HepG2 (cell line): ENCODE measurements around the gene BICDL2. TPM values are rescaled to one million over a fixed set of nuclear protein-coding genes. Genes with fewer than 3 reads are reported as not detected.

Experiments
- ATF1 ChIP-seq: IDR thresholded peaks from 2 replicates; pipeline ENCODE4 v1.6.1; 2016; ENCODE audit warnings: mild to moderate bottlenecking, control low read depth
- BRF2 ChIP-seq: sonication (generic); formaldehyde crosslinking; IDR thresholded peaks from 2 replicates; pipeline ENCODE4 v1.8.1; 2022; ENCODE audit warnings: mild to moderate bottlenecking, missing genetic modification reagents
- DMTF1 ChIP-seq: sonication (generic); formaldehyde crosslinking; IDR thresholded peaks from 2 replicates; pipeline ENCODE4 v1.4.0; 2020; ENCODE audit warnings: mild to moderate bottlenecking, missing genetic modification reagents
- DNMT3B ChIP-seq: conservative IDR thresholded peaks from 2 replicates; pipeline ENCODE4 v1.6.1; 2016; ENCODE audit warnings: missing biosample characterization, control low read depth
- DR1 ChIP-seq: sonication (generic); formaldehyde crosslinking; IDR thresholded peaks from 2 replicates; pipeline ENCODE4 v1.8.0; 2021; ENCODE audit warnings: mild to moderate bottlenecking, missing genetic modification reagents, inconsistent platforms
- HMG20A ChIP-seq: IDR thresholded peaks from 2 replicates; pipeline ENCODE4 v1.6.1; 2016; ENCODE audit warnings: borderline replicate concordance
- HMG20B ChIP-seq: conservative IDR thresholded peaks from 2 replicates; pipeline ENCODE4 v1.6.1; 2016; ENCODE audit warnings: missing genetic modification reagents, missing compliant biosample characterization
- IKZF4 ChIP-seq: sonication (generic); formaldehyde crosslinking; IDR thresholded peaks from 2 replicates; pipeline ENCODE4 v1.5.1; 2020; ENCODE audit warnings: borderline replicate concordance, mild to moderate bottlenecking, low read depth, missing genetic modification reagents; ENCODE audit errors: not compliant biosample characterization
- PAF1 ChIP-seq: IDR thresholded peaks from 2 replicates; pipeline ENCODE4 v1.6.1; 2016; ENCODE audit warnings: missing genetic modification reagents, missing compliant biosample characterization
- RAD51 ChIP-seq: fragments of 450-650 bp; IDR thresholded peaks from 2 replicates; pipeline ENCODE4 v1.6.1; 2016; ENCODE audit warnings: borderline replicate concordance
- RBM22 ChIP-seq: fragments of 200-400 bp; formaldehyde crosslinking; optimal IDR thresholded peaks from 2 replicates; pipeline ENCODE3; 2017; ENCODE audit warnings: mild to moderate bottlenecking, low read length, moderate library complexity
- SIN3B ChIP-seq: fragments of 150-350 bp; IDR thresholded peaks from 2 replicates; pipeline ENCODE4 v1.6.1; 2014; ENCODE audit warnings: low read length
- TARDBP ChIP-seq: sonication (generic); formaldehyde crosslinking; IDR thresholded peaks from 2 replicates; pipeline ENCODE4 v1.8.0; 2022; ENCODE audit warnings: mild to moderate bottlenecking, missing genetic modification reagents
- TERF1 ChIP-seq: sonication (generic); formaldehyde crosslinking; IDR thresholded peaks from 2 replicates; pipeline ENCODE4 v1.8.0; 2022; ENCODE audit warnings: mild to moderate bottlenecking, missing genetic modification reagents, moderate library complexity
- TFE3 ChIP-seq: IDR thresholded peaks from 2 replicates; pipeline ENCODE4 v1.6.1; 2016
- ZGPAT ChIP-seq: IDR thresholded peaks from 2 replicates; pipeline ENCODE4 v1.6.1; 2016; ENCODE audit warnings: mild to moderate bottlenecking
- ZNF10 ChIP-seq: sonication (generic); formaldehyde crosslinking; IDR thresholded peaks from 2 replicates; pipeline ENCODE4 v1.4.0; 2020; ENCODE audit warnings: mild to moderate bottlenecking, low read depth, missing genetic modification reagents, borderline replicate concordance
- ZNF224 ChIP-seq: sonication (generic); formaldehyde crosslinking; IDR thresholded peaks from 2 replicates; pipeline ENCODE4 v1.5.0; 2020; ENCODE audit warnings: mild to moderate bottlenecking, missing genetic modification reagents
- ZNF367 ChIP-seq: sonication (generic); formaldehyde crosslinking; IDR thresholded peaks from 2 replicates; pipeline ENCODE4 v1.4.0; 2020; ENCODE audit warnings: missing genetic modification reagents, borderline replicate concordance
- ZNF672 ChIP-seq: sonication (generic); formaldehyde crosslinking; IDR thresholded peaks from 2 replicates; pipeline ENCODE4 v1.8.1; 2022; ENCODE audit warnings: missing genetic modification reagents
- ZNF749 ChIP-seq: sonication (generic); formaldehyde crosslinking; IDR thresholded peaks from 2 replicates; pipeline ENCODE4 v1.8.0; 2022; ENCODE audit warnings: mild to moderate bottlenecking, missing genetic modification reagents, moderate library complexity, borderline replicate concordance
- ZNF773 ChIP-seq: sonication (generic); formaldehyde crosslinking; IDR thresholded peaks from 2 replicates; pipeline ENCODE4 v1.4.0; 2020; ENCODE audit warnings: missing genetic modification reagents, borderline replicate concordance
- ZSCAN20 ChIP-seq: sonication (generic); formaldehyde crosslinking; IDR thresholded peaks from 2 replicates; pipeline ENCODE4 v1.4.0; 2020; ENCODE audit warnings: missing genetic modification reagents, mild to moderate bottlenecking, borderline replicate concordance
- polyA plus RNA-seq, 8 experiments: library from polyadenylated mRNA; depleted of rRNA in 3 of 8; stranded (reverse) in 7 of 8; unstranded in 1 of 8; fragments of >200 nt; fragmentation: Illumina TruSeq in 4 of 8; extraction: Trizol in 4 of 8; gene quantifications; 2 replicates each; pipeline versions ENCODE4 v1.2.1 to v1.2.3, GENCODE V29; 2011 to 2016; ENCODE audit warnings: low read depth in 4 of 8, missing spikeins in 1 of 8, mixed read lengths in 1 of 8; ENCODE audit not compliant: insufficient read depth in 1 of 8
- total RNA-seq, 5 experiments: library from RNA; depleted of rRNA; stranded (reverse); fragments of >200 nt; fragmentation: Illumina TruSeq; extraction: Trizol; gene quantifications; 2 replicates each; pipeline ENCODE4 v1.2.3, GENCODE V29; 2016; ENCODE audit warnings: low read depth in 1 of 5

The BICDL2 gene
- total and polyA plus RNA-seq, 2 of the 13 experiments (the other 11 are each of a cell fraction or from before 2014, with no cell fraction given): 0.12 TPM; not detected in 1

- TF ChIP-seq SIN3B (no peak), TFE3 (CRISPR knock-in tag) (no peak), HMG20A (CRISPR knock-in tag) (no peak), ZNF773 (CRISPR knock-in tag) (peak; percentile 37; the same call in 1 of the 2 replicates), ZSCAN20 (CRISPR knock-in tag) (0 out of 2 replicates have a peak, but pooled peaks have one; percentile 50), HMG20B (CRISPR knock-in tag) (no peak), PAF1 (CRISPR knock-in tag) (no peak), ZNF367 (CRISPR knock-in tag) (no peak), RBM22 (no peak), ATF1 (CRISPR knock-in tag) (no peak), BRF2 (CRISPR knock-in tag) (no peak), TARDBP (no peak), DNMT3B (no peak), RAD51 (no peak), IKZF4 (CRISPR knock-in tag) (peak; percentile 72), ZNF672 (no peak), ZNF224 (0 out of 2 replicates have a peak, but pooled peaks have one; percentile 28), ZNF10 (no peak), DMTF1 (CRISPR knock-in tag) (no peak), TERF1 (CRISPR knock-in tag) (no peak), ZNF749 (CRISPR knock-in tag) (peak; percentile 71; the same call in 1 of the 2 replicates), ZGPAT (CRISPR knock-in tag) (peak; percentile 80), DR1 (CRISPR knock-in tag) (no peak)
Observed at GRCh38 chr16:3059041-3059722, 22.4 kb upstream of the BICDL2 start (continued).
